ENCODE measurements around the gene PRADC1.

- TF ChIP-seq FOS (IDR thresholded peaks at IDR 0.05; ENCODE audit: extremely low read depth, insufficient read length) (no peak), ZNF3 (CRISPR knock-in tag; IDR thresholded peaks at IDR 0.05) (no peak), EZH2 (IDR thresholded peaks at IDR 0.05; ENCODE audit: borderline replicate concordance, low read depth, low read length) (no peak), HEY1 (CRISPR knock-in tag; IDR thresholded peaks at IDR 0.05; ENCODE audit: borderline replicate concordance) (no peak), JUNB (CRISPR knock-in tag; conservative IDR thresholded peaks at IDR 0.05) (no peak), ZBTB43 (CRISPR knock-in tag; IDR thresholded peaks at IDR 0.05) (no peak), SETDB1 (IDR thresholded peaks at IDR 0.05; ENCODE audit: low read length) (no peak), TCF7L2 (IDR thresholded peaks at IDR 0.05; ENCODE audit: low read depth, low read length) (no peak), CTCF (IDR thresholded peaks at IDR 0.05 in 2 of 3, conservative IDR thresholded peaks at IDR 0.05 in 1 of 3; ENCODE audit: insufficient read depth in 2 of 3, low read depth in 1 of 3, low read length in 3 of 3) (no peak), PHF21A (IDR thresholded peaks at IDR 0.05; ENCODE audit: borderline replicate concordance, low read depth) (no peak), CUX1 (CRISPR knock-in tag; IDR thresholded peaks at IDR 0.05) (no peak)
Observed at GRCh38 chr2:73259704-73260337, 26.8 kb upstream of the PRADC1 start.

All from K562 (cell line).